ENCODE data around the gene FBXL13. TPM values are rescaled to one million over a fixed set of nuclear protein-coding genes. Genes with fewer than 3 reads are reported as not detected.
"Not testable (repeated sequence)": the region's sequence is repeated elsewhere in the genome, so short reads cannot be mapped to it uniquely, and the experiment has no call there.

FBXL13 gene
- total and polyA plus RNA-seq, 8 donors, result 0.80 to 25.3 (median 6.0) TPM; not detected in 1

- Histone ChIP-seq H3K4me1 (no peaks in the 10 kb centered on the region), H3K9me3 (peaks cover 0 to 6% (median 0%) of the 10 kb centered on the region in 4 donors), H3K36me3 (no peaks in the 10 kb centered on the region), H3K27me3 (no peaks in the 10 kb centered on the region), H3K27ac (no peak overlapping the region), H3K4me3 (no peak overlapping the region)
- no peak for DNase-seq
- TF ChIP-seq EP300 (IDR thresholded peaks at IDR 0.05), result no peak
- no peak for TF ChIP-seq POLR2AphosphoS5 (IDR thresholded peaks at IDR 0.05)
- no peak for TF ChIP-seq POLR2A (IDR thresholded peaks at IDR 0.05)
- no peak for TF ChIP-seq CTCF (IDR thresholded peaks at IDR 0.05)
- 69 to 92% (median 81%) methylated on average over 1 of the region's 1 CpG for WGBS, 5 donors
- intact Hi-C loops (cut with DNase I; ENCODE audit: low total_unique reads), result no loop called here
Measured at GRCh38 chr7:102982235-102982634, 92.4 kb downstream of the FBXL13 start.

- Histone ChIP-seq H3K9me3 (peaks cover 0 to 6% (median 0%) of the 10 kb centered on the region in 4 donors), H3K36me3 (no peaks in the 10 kb centered on the region), H3K27ac (no peak overlapping the region), H3K4me1 (no peaks in the 10 kb centered on the region), H3K4me3 (no peak overlapping the region), H3K27me3 (no peaks in the 10 kb centered on the region)
- intact Hi-C loops (cut with DNase I; ENCODE audit: low total_unique reads), result no loop called here
- WGBS, 5 donors, result 65 to 97% (median 93%) methylated on average over 2 of the region's 2 CpGs
- TF ChIP-seq POLR2AphosphoS5 (IDR thresholded peaks at IDR 0.05), result no peak
- no peak for TF ChIP-seq CTCF (IDR thresholded peaks at IDR 0.05)
- TF ChIP-seq EP300 (IDR thresholded peaks at IDR 0.05), result no peak
- TF ChIP-seq POLR2A (IDR thresholded peaks at IDR 0.05), result no peak
- no peak for DNase-seq
Measured at GRCh38 chr7:102981451-102981850, 93.1 kb downstream of the FBXL13 start.

GRCh38 chr7:102979670-102980069, 94.9 kb downstream of the FBXL13 start:
- H3K9me3 ChIP-seq, result peaks cover 0 to 6% (median 0%) of the 10 kb centered on the region in 4 donors
- no peak for TF ChIP-seq EP300 (IDR thresholded peaks at IDR 0.05)
- no peak for TF ChIP-seq CTCF (IDR thresholded peaks at IDR 0.05)
- TF ChIP-seq POLR2AphosphoS5 (IDR thresholded peaks at IDR 0.05), result no peak
- no peak for TF ChIP-seq POLR2A (IDR thresholded peaks at IDR 0.05)
- no peaks in the 10 kb centered on the region for H3K4me1 ChIP-seq
- H3K4me3 ChIP-seq, result no peak overlapping the region
- no peak overlapping the region for H3K27ac ChIP-seq
- no peaks in the 10 kb centered on the region for H3K27me3 ChIP-seq
- no peak for DNase-seq
- intact Hi-C loops (cut with DNase I; ENCODE audit: low total_unique reads), result no loop called here
- H3K36me3 ChIP-seq, result no peaks in the 10 kb centered on the region

GRCh38 chr7:102978284-102978683, 96.3 kb downstream of the FBXL13 start:
- intact Hi-C loops (cut with DNase I; ENCODE audit: low total_unique reads), result no loop called here
- Histone ChIP-seq H3K9me3 (peaks cover 0 to 6% (median 0%) of the 10 kb centered on the region in 4 donors), H3K27ac (no peak overlapping the region), H3K4me3 (no peak overlapping the region), H3K27me3 (no peaks in the 10 kb centered on the region), H3K4me1 (no peaks in the 10 kb centered on the region), H3K36me3 (no peaks in the 10 kb centered on the region)
- peak in 1 of 2 donors; percentile 69 for DNase-seq
- TF ChIP-seq POLR2AphosphoS5 (IDR thresholded peaks at IDR 0.05) (no peak), EP300 (IDR thresholded peaks at IDR 0.05) (no peak), CTCF (IDR thresholded peaks at IDR 0.05) (no peak), POLR2A (IDR thresholded peaks at IDR 0.05) (no peak)
- WGBS, 5 donors, result 62 to 74% (median 71%) methylated on average over 6 of the region's 6 CpGs

GRCh38 chr7:102977586-102977985, 97.0 kb downstream of the FBXL13 start:
- intact Hi-C loops (cut with DNase I; ENCODE audit: low total_unique reads); H3K27me3 ChIP-seq: not testable (repeated sequence)

More at GRCh38 chr7:102977586-102977985, 97.0 kb downstream of the FBXL13 start:
- DNase-seq, H3K4me1 ChIP-seq, H3K27ac ChIP-seq, H3K4me3 ChIP-seq, H3K36me3 ChIP-seq, H3K9me3 ChIP-seq: not testable (repeated sequence)
- WGBS, 5 donors, result 83 to 94% (median 89%) methylated on average over 3 to 4 of the region's 4 CpGs
